22Rv1 (cell line): ENCODE data around the gene THAP4.
A peak's percentile ranks its signal among the peaks of the same experiment; 100 is the strongest.

Experiments
- H3K27ac ChIP-seq: fragments of 450-650 bp; 2 replicates; pipeline ENCODE4 v1.5.1; 2017
- CTCF ChIP-seq: fragments of 450-650 bp; IDR thresholded peaks from 2 replicates; pipeline ENCODE4 v1.5.1; 2017; ENCODE audit warnings: mild to moderate bottlenecking
- ZFX ChIP-seq: fragments of 450-650 bp; IDR thresholded peaks from 2 replicates; pipeline ENCODE4 v1.6.1; 2017; ENCODE audit warnings: antibody characterized with exemption, borderline replicate concordance

THAP4 gene

DNA sequence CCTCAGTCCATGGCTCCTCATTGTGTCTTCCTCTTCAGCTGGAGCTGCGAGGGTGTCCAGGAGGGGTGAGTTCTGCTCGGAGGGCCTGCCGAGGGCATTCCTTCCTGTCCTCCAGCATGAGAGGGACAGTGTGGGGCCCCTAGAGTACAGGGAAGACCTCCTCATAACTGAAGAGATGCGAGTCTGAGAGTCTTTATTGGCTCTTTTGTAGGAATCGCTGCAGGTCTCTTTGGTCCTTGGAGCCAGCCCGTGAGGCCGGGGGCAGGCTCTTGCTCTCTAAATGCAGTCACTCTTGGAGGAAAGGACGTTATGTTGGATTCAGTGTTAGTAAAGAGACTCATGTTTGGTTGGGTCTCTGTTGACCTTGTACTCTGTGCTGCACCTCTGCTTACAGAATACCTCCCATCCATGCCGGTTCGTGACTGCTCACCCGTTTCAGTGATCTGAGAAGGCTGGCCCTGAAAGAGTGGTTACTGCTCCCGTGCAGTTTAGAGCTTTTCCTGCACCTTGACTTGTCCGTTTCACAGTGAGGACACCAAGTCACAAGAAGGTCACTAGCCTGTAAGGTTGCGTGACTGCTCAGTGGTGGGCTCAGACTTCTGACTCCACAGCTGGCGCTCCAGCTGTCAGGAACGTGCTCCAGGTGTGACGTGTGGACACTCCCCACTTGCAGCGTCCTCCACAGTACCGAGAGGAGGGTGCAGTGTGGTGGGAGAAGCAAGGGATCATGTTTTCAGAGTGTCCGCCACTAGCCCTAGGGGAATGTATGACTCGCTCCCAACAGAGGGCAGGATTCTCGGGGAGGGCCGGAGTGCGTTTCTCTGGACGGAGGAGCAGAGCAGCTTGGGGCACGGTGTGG, 8.3 kb upstream of the THAP4 start:
- H3K27ac ChIP-seq, result no peak overlapping the region
- TF ChIP-seq ZFX, result no peak
- no peak for TF ChIP-seq CTCF

GRCh38 chr2:241641631-241642030, 4.7 kb upstream of the THAP4 start:
- TF ChIP-seq CTCF (no peak), ZFX (no peak)
- H3K27ac ChIP-seq, result no peak overlapping the region

DNA sequence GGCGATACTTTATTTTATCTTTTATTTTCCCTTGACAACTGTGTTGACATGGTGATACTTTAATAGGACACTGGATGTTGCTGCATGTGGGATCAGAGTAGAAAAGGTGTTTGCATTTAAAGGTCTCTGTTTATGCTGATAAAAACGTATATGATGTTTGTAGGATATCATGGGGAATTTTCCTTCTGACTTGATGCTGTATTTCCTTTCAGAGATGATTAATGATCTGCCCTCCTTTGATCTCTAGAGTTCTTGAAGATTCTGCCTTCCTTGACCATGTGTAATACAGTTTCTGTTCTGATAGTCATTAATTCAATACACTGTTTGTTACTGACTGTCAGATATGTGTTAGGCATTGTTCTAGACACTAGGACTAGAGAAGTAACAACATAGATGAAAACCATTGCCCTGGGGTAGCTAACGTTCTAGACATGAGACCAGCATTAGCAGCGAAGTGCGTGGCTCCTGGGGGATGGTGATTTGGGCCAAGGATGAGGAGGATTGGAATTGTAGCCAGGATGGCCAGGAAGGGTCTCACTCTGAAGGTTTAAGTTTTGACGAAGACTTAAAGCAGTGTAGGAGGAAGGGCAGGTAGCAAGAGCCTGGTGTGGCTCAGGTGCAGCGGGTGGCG, 3.3 kb upstream of the THAP4 start:
- TF ChIP-seq CTCF (no peak), ZFX (no peak)
- no peak overlapping the region for H3K27ac ChIP-seq

DNA sequence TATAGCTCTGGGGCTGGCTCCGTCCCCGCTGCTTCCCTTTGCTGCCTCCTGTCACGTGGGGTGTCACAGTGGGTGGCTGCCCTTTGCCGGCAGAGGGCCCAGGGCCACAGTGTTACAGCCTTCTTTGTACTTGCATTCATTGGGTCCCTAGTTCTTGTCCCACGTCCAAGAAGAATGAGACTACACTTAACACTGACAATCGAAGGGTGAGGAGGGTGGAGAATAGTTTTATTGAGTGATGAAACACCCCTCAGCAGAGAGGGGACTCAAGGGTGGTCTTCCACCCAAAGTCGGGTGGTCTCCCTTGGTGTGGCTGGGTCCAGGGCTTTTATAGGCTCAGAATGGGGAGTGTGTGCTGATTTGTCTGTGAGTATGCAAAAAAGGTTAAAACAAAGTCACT, 2.4 kb upstream of the THAP4 start:
- TF ChIP-seq CTCF, result no peak
- TF ChIP-seq ZFX, result no peak

DNA sequence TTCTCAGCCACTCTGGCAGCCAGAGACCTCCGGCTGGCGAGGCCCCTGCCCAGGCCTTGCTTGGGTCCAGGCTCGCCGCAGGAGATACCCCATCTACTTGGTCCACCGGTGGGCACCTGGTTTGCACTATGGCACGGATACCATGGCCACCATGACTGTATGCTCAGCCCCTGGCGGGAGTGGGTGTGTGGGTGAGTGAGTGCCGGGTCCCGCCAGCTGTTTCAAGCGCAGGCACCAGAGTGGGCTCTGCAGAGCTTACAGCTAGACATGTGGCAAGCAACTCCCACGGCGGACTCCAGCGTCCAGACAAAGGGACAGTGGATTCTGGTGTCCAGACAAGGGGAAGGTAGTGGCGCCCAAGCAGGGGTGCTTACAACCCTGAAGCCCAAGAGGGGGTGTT, 2.0 kb upstream of the THAP4 start:
- H3K27ac ChIP-seq, result no peak overlapping the region
- no peak for TF ChIP-seq ZFX
- TF ChIP-seq CTCF, result no peak

More for the DNA sequence above, 2.4 kb upstream of the THAP4 start:
- no peak overlapping the region for H3K27ac ChIP-seq

DNA sequence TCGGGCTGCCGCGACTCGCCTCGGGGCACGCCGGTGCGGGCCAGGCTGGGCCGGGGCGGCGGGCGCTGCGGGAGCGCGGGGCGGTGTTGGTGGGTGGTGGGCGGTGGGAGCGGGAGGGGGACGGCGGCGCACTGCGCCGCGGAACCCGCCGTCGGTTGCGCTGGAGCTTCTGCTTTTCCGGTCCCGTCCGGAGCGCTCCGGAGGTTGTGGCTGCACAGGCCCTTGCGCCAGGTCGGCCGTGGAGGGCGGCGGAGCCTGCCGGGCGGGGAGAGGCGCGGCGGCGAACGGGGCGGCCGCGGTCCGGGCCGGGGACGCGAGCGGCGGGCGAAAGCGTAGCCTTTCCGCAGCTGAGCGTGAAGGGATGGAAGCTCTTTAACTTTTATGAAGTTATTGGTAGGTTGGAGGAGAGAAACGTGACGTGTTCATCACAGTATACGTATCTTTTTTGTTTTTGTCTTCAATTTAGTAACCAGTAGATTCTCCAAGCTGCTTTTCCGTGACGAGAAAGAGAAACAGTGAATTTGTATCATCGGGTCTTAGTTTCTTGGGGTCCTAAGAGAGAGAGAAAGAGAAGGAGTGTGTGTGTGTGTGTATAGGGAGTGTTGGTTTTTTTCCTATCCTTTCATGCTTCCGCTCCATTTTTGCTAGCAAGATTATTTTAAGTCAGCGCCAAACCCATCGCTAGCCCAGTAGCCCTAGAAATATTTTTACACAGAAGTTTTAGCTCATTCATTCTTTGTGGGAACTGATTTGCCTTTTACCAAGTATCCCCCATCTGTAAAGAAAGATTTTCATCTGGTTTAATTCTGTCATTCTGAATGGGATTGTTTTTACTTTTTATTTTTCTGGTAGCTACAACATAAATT, 1.1 kb upstream of the THAP4 start:
- TF ChIP-seq CTCF (no peak), ZFX (no peak)
- peak overlapping the region; percentile 94 for H3K27ac ChIP-seq
